Nephron progenitor cell (in vitro differentiated cells): ENCODE results near the gene GDF10.

Experiments used
- DNase-seq: peaks from one replicate; pipeline ENCODE4 v3.0.0; 2021
- H3K27ac Mint-ChIP-seq: 2 replicates; pipeline ENCODE4 v1.8.0; 2021; ENCODE audit warnings: mild to moderate bottlenecking, moderate library complexity, mixed read lengths
- H3K27me3 Mint-ChIP-seq: 2 replicates; pipeline ENCODE4 v1.8.0; 2021; ENCODE audit warnings: mild to moderate bottlenecking, low read depth, mixed read lengths; ENCODE audit not compliant: poor library complexity
- H3K36me3 Mint-ChIP-seq: 2 replicates; pipeline ENCODE4 v1.8.0; 2021; ENCODE audit warnings: low read depth, mixed read lengths
- H3K4me1 Mint-ChIP-seq: 2 replicates; pipeline ENCODE4 v1.8.0; 2021; ENCODE audit warnings: mixed read lengths
- H3K4me3 Mint-ChIP-seq: 2 replicates; pipeline ENCODE4 v1.8.0; 2021; ENCODE audit warnings: mild to moderate bottlenecking, moderate library complexity, mixed read lengths
- H3K9me3 Mint-ChIP-seq: 2 replicates; pipeline ENCODE4 v1.8.0; 2021; ENCODE audit warnings: mild to moderate bottlenecking, moderate library complexity, mixed read lengths
- TF ChIP-seq, protein P1 (sequence below): fragments of 200-600 bp; sonication (generic); IDR thresholded peaks from 2 replicates; pipeline ENCODE4 v1.5.0; 2021; ENCODE audit warnings: antibody characterized with exemption

The GDF10 gene

DNA sequence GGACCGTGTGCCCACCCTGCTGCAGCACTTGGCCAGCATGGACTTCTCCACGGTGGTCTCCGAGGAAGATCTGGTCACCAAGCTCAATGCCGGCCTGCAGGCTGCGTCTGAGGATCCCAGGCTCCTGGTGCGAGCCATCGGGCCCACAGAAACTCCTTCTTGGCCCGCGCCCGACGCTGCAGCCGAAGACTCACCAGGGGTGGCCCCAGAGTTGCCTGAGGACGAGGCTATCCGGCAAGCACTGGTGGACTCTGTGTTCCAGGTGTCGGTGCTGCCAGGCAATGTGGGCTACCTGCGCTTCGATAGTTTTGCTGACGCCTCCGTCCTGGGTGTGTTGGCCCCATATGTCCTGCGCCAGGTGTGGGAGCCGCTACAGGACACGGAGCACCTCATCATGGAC lies 49.5 kb downstream of the GDF10 start:
- Mint-ChIP-seq H3K4me3 (no peak overlapping the region), H3K4me1 (peaks cover 9% of the 10 kb centered on the region), H3K27me3 (no peaks in the 10 kb centered on the region), H3K9me3 (no peaks in the 10 kb centered on the region), H3K27ac (no peak overlapping the region), H3K36me3 (no peaks in the 10 kb centered on the region)
- TF ChIP-seq, protein P1, sequence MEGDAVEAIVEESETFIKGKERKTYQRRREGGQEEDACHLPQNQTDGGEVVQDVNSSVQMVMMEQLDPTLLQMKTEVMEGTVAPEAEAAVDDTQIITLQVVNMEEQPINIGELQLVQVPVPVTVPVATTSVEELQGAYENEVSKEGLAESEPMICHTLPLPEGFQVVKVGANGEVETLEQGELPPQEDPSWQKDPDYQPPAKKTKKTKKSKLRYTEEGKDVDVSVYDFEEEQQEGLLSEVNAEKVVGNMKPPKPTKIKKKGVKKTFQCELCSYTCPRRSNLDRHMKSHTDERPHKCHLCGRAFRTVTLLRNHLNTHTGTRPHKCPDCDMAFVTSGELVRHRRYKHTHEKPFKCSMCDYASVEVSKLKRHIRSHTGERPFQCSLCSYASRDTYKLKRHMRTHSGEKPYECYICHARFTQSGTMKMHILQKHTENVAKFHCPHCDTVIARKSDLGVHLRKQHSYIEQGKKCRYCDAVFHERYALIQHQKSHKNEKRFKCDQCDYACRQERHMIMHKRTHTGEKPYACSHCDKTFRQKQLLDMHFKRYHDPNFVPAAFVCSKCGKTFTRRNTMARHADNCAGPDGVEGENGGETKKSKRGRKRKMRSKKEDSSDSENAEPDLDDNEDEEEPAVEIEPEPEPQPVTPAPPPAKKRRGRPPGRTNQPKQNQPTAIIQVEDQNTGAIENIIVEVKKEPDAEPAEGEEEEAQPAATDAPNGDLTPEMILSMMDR: no peak
- no peak for DNase-seq

DNA sequence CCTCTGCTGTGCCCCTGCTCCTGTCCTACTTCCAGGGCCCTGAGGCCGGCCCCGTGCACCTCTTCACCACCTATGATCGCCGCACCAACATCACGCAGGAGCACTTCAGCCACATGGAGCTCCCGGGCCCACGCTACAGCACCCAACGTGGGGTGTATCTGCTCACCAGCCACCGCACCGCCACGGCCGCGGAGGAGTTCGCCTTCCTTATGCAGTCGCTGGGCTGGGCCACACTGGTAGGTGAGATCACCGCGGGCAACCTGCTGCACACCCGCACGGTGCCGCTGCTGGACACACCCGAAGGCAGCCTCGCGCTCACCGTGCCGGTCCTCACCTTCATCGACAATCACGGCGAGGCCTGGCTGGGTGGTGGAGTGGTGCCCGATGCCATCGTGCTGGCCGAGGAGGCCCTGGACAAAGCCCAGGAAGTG lies 50.0 kb downstream of the GDF10 start:
- Mint-ChIP-seq H3K4me1 (peaks cover 9% of the 10 kb centered on the region), H3K27me3 (no peaks in the 10 kb centered on the region), H3K4me3 (no peak overlapping the region), H3K36me3 (no peaks in the 10 kb centered on the region), H3K9me3 (no peaks in the 10 kb centered on the region), H3K27ac (no peak overlapping the region)
- DNase-seq: no peak
- TF ChIP-seq, protein P1: no peak

DNA sequence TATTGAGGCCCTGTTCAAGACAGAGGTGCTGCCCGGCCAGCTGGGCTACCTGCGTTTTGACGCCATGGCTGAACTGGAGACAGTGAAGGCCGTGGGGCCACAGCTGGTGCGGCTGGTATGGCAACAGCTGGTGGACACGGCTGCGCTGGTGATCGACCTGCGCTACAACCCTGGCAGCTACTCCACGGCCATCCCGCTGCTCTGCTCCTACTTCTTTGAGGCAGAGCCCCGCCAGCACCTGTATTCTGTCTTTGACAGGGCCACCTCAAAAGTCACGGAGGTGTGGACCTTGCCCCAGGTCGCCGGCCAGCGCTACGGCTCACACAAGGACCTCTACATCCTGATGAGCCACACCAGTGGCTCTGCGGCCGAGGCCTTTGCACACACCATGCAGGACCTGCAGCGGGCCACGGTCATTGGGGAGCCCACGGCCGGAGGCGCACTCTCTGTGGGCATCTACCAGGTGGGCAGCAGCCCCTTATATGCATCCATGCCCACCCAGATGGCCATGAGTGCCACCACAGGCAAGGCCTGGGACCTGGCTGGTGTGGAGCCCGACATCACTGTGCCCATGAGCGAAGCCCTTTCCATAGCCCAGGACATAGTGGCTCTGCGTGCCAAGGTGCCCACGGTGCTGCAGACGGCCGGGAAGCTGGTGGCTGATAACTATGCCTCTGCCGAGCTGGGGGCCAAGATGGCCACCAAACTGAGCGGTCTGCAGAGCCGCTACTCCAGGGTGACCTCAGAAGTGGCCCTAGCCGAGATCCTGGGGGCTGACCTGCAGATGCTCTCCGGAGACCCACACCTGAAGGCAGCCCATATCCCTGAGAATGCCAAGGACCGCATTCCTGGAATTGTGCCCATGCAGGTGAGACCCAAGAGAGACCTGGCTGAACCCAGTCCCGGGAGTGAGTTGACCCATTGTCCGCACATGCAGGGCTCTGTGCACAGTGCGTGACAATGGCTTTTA lies 51.0 kb downstream of the GDF10 start:
- H3K27me3 Mint-ChIP-seq: peaks cover 1% of the 10 kb centered on the region
- peaks cover 8% of the 10 kb centered on the region for H3K4me1 Mint-ChIP-seq
- DNase-seq: no peak
- no peak overlapping the region for H3K4me3 Mint-ChIP-seq
- no peak overlapping the region for H3K27ac Mint-ChIP-seq
- H3K9me3 Mint-ChIP-seq: no peaks in the 10 kb centered on the region
- no peaks in the 10 kb centered on the region for H3K36me3 Mint-ChIP-seq
- TF ChIP-seq, protein P1: no peak

DNA sequence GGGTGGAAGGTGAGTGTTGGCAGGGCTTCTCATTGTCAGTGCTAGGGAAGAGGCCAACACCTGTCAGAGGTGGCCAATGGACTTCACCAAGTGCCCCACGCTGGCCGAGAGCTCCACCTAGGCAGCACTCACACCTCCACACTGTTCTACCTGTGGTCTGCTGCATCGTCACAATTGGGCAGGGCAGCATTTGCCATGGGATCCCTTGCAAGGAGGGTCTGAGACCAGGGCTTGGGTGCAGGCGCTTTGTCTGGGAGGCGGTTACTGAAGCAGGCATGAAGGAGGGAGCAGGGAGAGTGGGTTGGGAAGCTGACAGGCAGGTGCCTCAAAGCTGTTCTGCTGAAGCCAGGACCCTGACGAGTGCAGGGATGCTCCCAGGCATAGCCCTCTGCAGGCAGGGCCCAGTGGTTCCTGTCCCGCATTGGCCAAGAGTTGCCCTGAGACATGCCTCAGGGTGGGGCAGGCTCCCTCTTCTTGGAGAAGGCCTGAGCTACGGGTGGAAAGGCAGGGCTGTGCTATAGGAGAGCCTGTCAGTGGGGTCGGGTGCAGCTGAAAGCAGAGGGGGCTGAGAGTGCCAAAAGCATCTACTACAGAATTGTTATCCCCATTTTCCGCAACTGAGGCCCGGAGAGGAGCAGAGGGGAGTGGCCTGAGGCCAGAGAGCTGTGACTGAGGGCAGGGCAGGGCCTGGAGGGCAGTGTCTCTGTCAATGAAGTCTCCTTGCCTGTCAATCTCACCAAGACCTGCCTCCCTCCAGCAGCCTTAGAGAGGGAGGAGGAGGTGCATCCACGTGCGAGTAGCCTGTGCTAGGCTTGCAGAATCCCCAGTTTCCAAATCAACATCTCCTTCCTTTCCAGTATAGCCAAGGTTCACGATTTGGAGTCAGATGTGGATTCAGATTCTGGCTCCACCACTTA lies 52.2 kb downstream of the GDF10 start:
- H3K9me3 Mint-ChIP-seq: no peaks in the 10 kb centered on the region
- no peaks in the 10 kb centered on the region for H3K4me1 Mint-ChIP-seq
- no peak overlapping the region for H3K27ac Mint-ChIP-seq
- no peak overlapping the region for H3K4me3 Mint-ChIP-seq
- no peak for DNase-seq
- H3K36me3 Mint-ChIP-seq: no peaks in the 10 kb centered on the region
- peaks cover 5% of the 10 kb centered on the region for H3K27me3 Mint-ChIP-seq
- TF ChIP-seq, protein P1: no peak

DNA sequence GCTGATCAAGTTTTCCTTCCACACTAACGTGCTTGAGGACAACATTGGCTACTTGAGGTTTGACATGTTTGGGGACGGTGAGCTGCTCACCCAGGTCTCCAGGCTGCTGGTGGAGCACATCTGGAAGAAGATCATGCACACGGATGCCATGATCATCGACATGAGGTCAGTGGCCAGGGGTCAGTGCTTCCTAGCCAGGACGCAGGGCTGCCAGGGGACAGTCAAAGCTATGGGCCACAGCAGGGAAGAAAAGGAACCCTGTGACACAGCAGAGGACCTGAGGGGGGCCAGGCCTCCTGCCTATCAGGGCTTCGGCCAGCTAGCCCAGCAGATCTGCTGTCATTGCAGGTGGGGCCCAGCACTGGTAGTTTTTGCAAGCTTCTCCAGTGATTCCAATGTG lies 53.4 kb downstream of the GDF10 start:
- no peaks in the 10 kb centered on the region for H3K4me1 Mint-ChIP-seq
- peaks cover 5% of the 10 kb centered on the region for H3K27me3 Mint-ChIP-seq
- H3K27ac Mint-ChIP-seq: no peak overlapping the region
- no peak for DNase-seq
- no peaks in the 10 kb centered on the region for H3K36me3 Mint-ChIP-seq
- H3K4me3 Mint-ChIP-seq: no peak overlapping the region
- no peaks in the 10 kb centered on the region for H3K9me3 Mint-ChIP-seq
- TF ChIP-seq, protein P1: no peak
